Keratinocyte (primary cell): ENCODE results near the gene MPP4. TPM values are rescaled to one million over a fixed set of nuclear protein-coding genes. Genes with fewer than 3 reads are reported as not detected.

Experiments used
- DNase-seq: peaks from one replicate; pipeline ENCODE4 v3.0.0-alpha.2; 2011; ENCODE audit warnings: low read depth, missing footprints, low spot score
- FAIRE-seq: peaks from 2 replicates; lab custom pipeline; 2011; peaks lifted over from hg19 to GRCh38; lab: Jason Lieb, UNC
- H2AFZ ChIP-seq: 2 replicates; pipeline ENCODE4 v1.6.0; 2012; ENCODE audit warnings: low read length, control low read depth, inconsistent platforms; ENCODE audit not compliant: control insufficient read depth
- H3K27ac ChIP-seq: 2 replicates; pipeline ENCODE4 v1.5.1; 2011; ENCODE audit warnings: low read length; ENCODE audit not compliant: control insufficient read depth, insufficient read depth
- H3K27me3 ChIP-seq: 3 replicates; pipeline ENCODE4 v1.6.0; 2011; ENCODE audit warnings: low read length; ENCODE audit not compliant: control insufficient read depth, insufficient read depth; ENCODE audit errors: extremely low read depth
- H3K36me3 ChIP-seq, 2 experiments: 2 replicates in 1 of 2; 3 replicates in 1 of 2; pipeline ENCODE4 v1.5.1; 2011; ENCODE audit warnings: low read length in 2 of 2, mild to moderate bottlenecking in 1 of 2; ENCODE audit not compliant: control insufficient read depth in 2 of 2, insufficient read depth in 2 of 2; ENCODE audit errors: extremely low read depth in 1 of 2
- H3K4me1 ChIP-seq: 3 replicates; pipeline ENCODE4 v1.5.1; 2011; ENCODE audit warnings: low read length; ENCODE audit not compliant: control insufficient read depth, insufficient read depth; ENCODE audit errors: extremely low read depth
- H3K4me2 ChIP-seq: 3 replicates; pipeline ENCODE4 v1.6.0; 2011; ENCODE audit warnings: low read depth, low read length; ENCODE audit not compliant: control insufficient read depth, insufficient read depth; ENCODE audit errors: extremely low read depth
- H3K4me3 ChIP-seq, 3 experiments: fragments of 200-600 bp in 1 of 3; sonication (generic) in 1 of 3; 2 replicates in 2 of 3; 3 replicates in 1 of 3; pipeline ENCODE4 v1.5.1; 2011 to 2016; ENCODE audit warnings: low read length in 3 of 3, mild to moderate bottlenecking in 3 of 3, control low read depth in 2 of 3, inconsistent platforms in 1 of 3, low read depth in 1 of 3, mixed read lengths in 1 of 3, mixed run types in 1 of 3, moderate library complexity in 1 of 3; ENCODE audit not compliant: control insufficient read depth in 2 of 3, insufficient read depth in 2 of 3; ENCODE audit errors: extremely low read depth in 1 of 3
- H3K79me2 ChIP-seq: 2 replicates; pipeline ENCODE4 v1.6.0; 2012; ENCODE audit warnings: low read length; ENCODE audit not compliant: control insufficient read depth, insufficient read depth
- H3K9ac ChIP-seq: 3 replicates; pipeline ENCODE4 v1.6.0; 2011; ENCODE audit warnings: low read length; ENCODE audit not compliant: control insufficient read depth, insufficient read depth; ENCODE audit errors: extremely low read depth
- H3K9me1 ChIP-seq: 3 replicates; pipeline ENCODE4 v1.6.0; 2011; ENCODE audit warnings: low read length; ENCODE audit not compliant: control insufficient read depth, insufficient read depth; ENCODE audit errors: extremely low read depth
- H3K9me3 ChIP-seq: 2 replicates; pipeline ENCODE4 v1.5.1; 2012; ENCODE audit warnings: low read depth, low read length; ENCODE audit not compliant: control insufficient read depth
- H4K20me1 ChIP-seq: 3 replicates; pipeline ENCODE4 v1.6.0; 2011; ENCODE audit warnings: low read length; ENCODE audit not compliant: control insufficient read depth, insufficient read depth; ENCODE audit errors: extremely low read depth
- CTCF ChIP-seq, 3 experiments: IDR thresholded peaks in 1 of 3; conservative IDR thresholded peaks in 1 of 3; optimal IDR thresholded peaks in 1 of 3; 2 replicates in 2 of 3; 3 replicates in 1 of 3; pipeline versions ENCODE3 to v1.5.1; 2011; ENCODE audit warnings: low read length in 3 of 3, mild to moderate bottlenecking in 3 of 3, moderate library complexity in 2 of 3, control low read depth in 1 of 3, inconsistent platforms in 1 of 3; ENCODE audit not compliant: insufficient read depth in 2 of 3; ENCODE audit errors: extremely low read depth in 1 of 3
- EZH2 ChIP-seq: IDR thresholded peaks from one replicate; pipeline ENCODE4 v1.6.1; 2012; ENCODE audit warnings: inconsistent platforms, mild to moderate bottlenecking, low read length, moderate library complexity
- dilution Hi-C: fragments of 300-500 bp; cut with MboI; formaldehyde crosslinking; loops from one replicate; pipeline ENCODE4 v1.7.0; 2020; ENCODE audit warnings: low sequenced_read_pairs; ENCODE audit not compliant: extremely low pct_ligation_motif_present
- polyA plus RNA-seq, 5 experiments: library from polyadenylated mRNA; depleted of rRNA in 3 of 5; stranded (reverse) in 3 of 5; stranded (forward) in 1 of 5; unstranded in 1 of 5; fragments of >200 nt; gene quantifications; 1 replicate in 1 of 5; 2 replicates in 3 of 5; 3 replicates in 1 of 5; pipeline versions ENCODE4 v1.2.1 to v1.2.3, GENCODE V29; 2011 to 2012; ENCODE audit warnings: missing spikeins in 2 of 5, low read depth in 1 of 5, low replicate concordance in 1 of 5
- small RNA-seq, 3 experiments: library from RNA; depleted of rRNA; stranded (forward); fragments of <200 nt; gene quantifications; one replicate each; pipeline ENCODE3, GENCODE V24; 2012; ENCODE audit warnings: low read depth in 3 of 3, low replicate concordance in 1 of 3; ENCODE audit not compliant: insufficient read length in 3 of 3

The MPP4 gene
- polyA plus RNA-seq, 1 donor (not counting 4 experiments of a cell fraction or from before 2014, with no cell fraction given) = 0.42 TPM

GRCh38 chr2:201597397-201597796, 101.0 kb downstream of the MPP4 start:
- Histone ChIP-seq H3K9me3 (no peaks in the 10 kb centered on the region), H3K79me2 (no peaks in the 10 kb centered on the region), H3K9me1 (no peaks in the 10 kb centered on the region), H3K27ac (no peak overlapping the region), H2AFZ (no peak overlapping the region), H3K9ac (no peak overlapping the region), H4K20me1 (no peaks in the 10 kb centered on the region), H3K4me3 (no peak overlapping the region), H3K4me1 (no peaks in the 10 kb centered on the region), H3K27me3 (no peaks in the 10 kb centered on the region), H3K4me2 (no peak overlapping the region), H3K36me3 (no peaks in the 10 kb centered on the region)
- TF ChIP-seq EZH2 (no peak), CTCF (optimal IDR thresholded peaks at IDR 0.05 in 1 of 3, IDR thresholded peaks at IDR 0.05 in 1 of 3, conservative IDR thresholded peaks at IDR 0.05 in 1 of 3; ENCODE audit: extremely low read depth in 1 of 3, insufficient read depth in 2 of 3, low read length in 3 of 3) (no peak)
- FAIRE-seq (no peak), DNase-seq (no peak)
- dilution Hi-C loops = no loop called here

Small RNA genes lying within 50 kb of the gene (small RNA-seq; reads per million reads assigned to genes)
- 0 reads per million in 3 experiments for gene RNU6-651P

Other genes starting within 250 kb of the MPP4 start
- gene TRAK2, start 247.2 kb downstream of the MPP4 start, polyA plus RNA-seq = 10.8 to 12.9 TPM (median 12.4 TPM) in 3 replicates
- 6.3 to 14.6 TPM (median 11.1 TPM) in 3 replicates for gene STRADB, start 246.9 kb downstream of the MPP4 start, polyA plus RNA-seq
- gene TMEM237, start 55.1 kb downstream of the MPP4 start, polyA plus RNA-seq = 43.1 to 49.6 TPM (median 43.5 TPM) in 3 replicates
- gene ALS2, start 82.3 kb upstream of the MPP4 start, polyA plus RNA-seq = 21.3 to 25.8 TPM (median 23.4 TPM) in 3 replicates
- 0.35 to 1.4 TPM (median 0.96 TPM) in 3 replicates for gene CDK15, start 107.9 kb upstream of the MPP4 start, polyA plus RNA-seq